Peyer's patch (tissue), 4 donors: ENCODE results near the gene STRA6.

ENCODE experiments used
- CTCF ChIP-seq, 6 experiments: fragments of 450-650 bp in 4 of 6; fragments of 200-600 bp in 2 of 6; sonication (generic) in 1 of 6; IDR thresholded peaks; one replicate each; pipeline ENCODE4 v1.5.1; 2017 to 2019; ENCODE audit warnings: antibody characterized with exemption in 6 of 6, mild to moderate bottlenecking in 3 of 6, moderate library complexity in 1 of 6
- POLR2A ChIP-seq, 2 donors: fragments of 450-650 bp; IDR thresholded peaks; one replicate each; pipeline ENCODE4 v1.5.1; 2017; ENCODE audit warnings: antibody characterized with exemption in 2 of 2, mild to moderate bottlenecking in 2 of 2, moderate library complexity in 2 of 2

DNA sequence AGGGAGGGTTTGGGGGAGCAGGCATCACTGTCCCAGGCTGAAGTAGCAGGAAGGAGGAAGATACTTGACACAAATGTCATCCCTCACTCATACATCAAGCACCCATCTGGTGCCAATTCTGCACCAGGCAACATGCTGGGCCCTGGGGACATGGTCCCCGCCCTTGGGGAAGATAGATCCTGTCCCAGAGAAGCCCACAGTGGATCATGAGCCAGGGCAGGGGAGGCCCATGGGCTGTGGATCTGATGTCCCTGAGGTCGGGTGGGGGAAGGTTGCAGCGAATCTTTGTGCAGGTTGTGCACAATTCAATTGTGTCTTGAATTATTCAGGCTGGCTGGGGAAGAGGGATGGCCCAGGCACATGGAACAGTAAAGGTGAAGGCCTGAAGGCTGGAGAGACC is 27.1 kb upstream of the STRA6 start:
- TF ChIP-seq POLR2A (IDR thresholded peaks at IDR 0.05) (no peak), CTCF (IDR thresholded peaks at IDR 0.05) (no peak)
